ENCODE results near the gene ABCC4. TPM values are rescaled to one million over a fixed set of nuclear protein-coding genes. Genes with fewer than 3 reads are reported as not detected.

Gene ABCC4
- total RNA-seq, 1 experiment from 2014 or later, result 17.7 TPM

- H3K79me2 ChIP-seq (ENCODE audit: low read length), result no peaks in the 10 kb centered on the region
- H3K9me3 ChIP-seq (ENCODE audit: low read length), result no peaks in the 10 kb centered on the region
- H3K27ac ChIP-seq (ENCODE audit: low read length), result no peak overlapping the region
- no peak for TF ChIP-seq CTCF (conservative IDR thresholded peaks at IDR 0.05; ENCODE audit: low read depth, low read length)
- TF ChIP-seq EZH2phosphoT487 (IDR thresholded peaks at IDR 0.05; ENCODE audit: borderline replicate concordance, low read length), result no peak
- TF ChIP-seq EZH2 (IDR thresholded peaks at IDR 0.05; ENCODE audit: low read length, unreplicated experiment), result no peak
- no peaks in the 10 kb centered on the region for H3K4me1 ChIP-seq (ENCODE audit: insufficient read depth, low read length)
- DNase-seq (no peak), ATAC-seq (no peak)
- H3K27me3 ChIP-seq (ENCODE audit: low read length), result no peaks in the 10 kb centered on the region
- H3K36me3 ChIP-seq (ENCODE audit: low read depth, low read length), result no peaks in the 10 kb centered on the region
- H3K9me2 ChIP-seq (replicated peaks; ENCODE audit: low read length), result no peaks in the 10 kb centered on the region
- POLR2A ChIA-PET (ENCODE audit: unreplicated experiment), result no interaction called here
- no peak overlapping the region for H3K4me2 ChIP-seq (ENCODE audit: low read length)
- H2AFZ ChIP-seq (ENCODE audit: low read length), result no peak overlapping the region
- H3K9ac ChIP-seq (ENCODE audit: low read length), result no peak overlapping the region
- intact Hi-C loops (cut with micrococcal nuclease), result no loop called here
- CTCF ChIA-PET, result no interaction called here
- H3F3A ChIP-seq (ENCODE audit: low read length, unreplicated experiment), result no peaks in the 10 kb centered on the region
- H4K20me1 ChIP-seq (ENCODE audit: low read length), result no peaks in the 10 kb centered on the region
- H3K4me3 ChIP-seq (ENCODE audit: low read length), result no peak overlapping the region
- no TSS peak for BruUV-seq (replicated peaks)
Measured at GRCh38 chr13:95323930-95324662, 22.8 kb upstream of the ABCC4 start.

- H3K27ac ChIP-seq (ENCODE audit: low read length), result no peak overlapping the region
- ChIA-PET POLR2A (ENCODE audit: unreplicated experiment) (no interaction called here), CTCF (no interaction called here)
- H3F3A ChIP-seq (ENCODE audit: low read length, unreplicated experiment), result no peaks in the 10 kb centered on the region
- BruUV-seq (replicated peaks), result no TSS peak
- H3K4me3 ChIP-seq (ENCODE audit: low read length), result no peak overlapping the region
- no peaks in the 10 kb centered on the region for H3K9me2 ChIP-seq (replicated peaks; ENCODE audit: low read length)
- no peaks in the 10 kb centered on the region for H4K20me1 ChIP-seq (ENCODE audit: low read length)
- intact Hi-C loops (cut with micrococcal nuclease), result no loop called here
- no peaks in the 10 kb centered on the region for H3K36me3 ChIP-seq (ENCODE audit: low read depth, low read length)
- H3K79me2 ChIP-seq (ENCODE audit: low read length), result no peaks in the 10 kb centered on the region
- DNase-seq (no peak), ATAC-seq (no peak)
- H3K9ac ChIP-seq (ENCODE audit: low read length), result no peak overlapping the region
- no peaks in the 10 kb centered on the region for H3K9me3 ChIP-seq (ENCODE audit: low read length)
- H3K4me2 ChIP-seq (ENCODE audit: low read length), result no peak overlapping the region
- TF ChIP-seq CTCF (conservative IDR thresholded peaks at IDR 0.05; ENCODE audit: low read depth, low read length), result no peak
- no peak for TF ChIP-seq EZH2 (IDR thresholded peaks at IDR 0.05; ENCODE audit: low read length, unreplicated experiment)
- TF ChIP-seq EZH2phosphoT487 (IDR thresholded peaks at IDR 0.05; ENCODE audit: borderline replicate concordance, low read length), result no peak
- no peaks in the 10 kb centered on the region for H3K27me3 ChIP-seq (ENCODE audit: low read length)
- peaks cover 2% of the 10 kb centered on the region; the same call in 1 of the 2 replicates for H3K4me1 ChIP-seq (ENCODE audit: insufficient read depth, low read length)
- H2AFZ ChIP-seq (ENCODE audit: low read length), result no peak overlapping the region
Measured at GRCh38 chr13:95319551-95320274, 18.5 kb upstream of the ABCC4 start.

Measured in PC-3 (cell line).